Heart left ventricle (tissue), 13 donors: ENCODE data around the gene GAS2L3.
"Not testable (repeated sequence)": the region's sequence is repeated elsewhere in the genome, so short reads cannot be mapped to it uniquely, and the experiment has no call there.

Source experiments
- POLR2A ChIP-seq, 2 donors: fragments of 450-650 bp; IDR thresholded peaks; one replicate each; pipeline ENCODE4 v1.6.1; 2017; ENCODE audit warnings: antibody characterized with exemption in 2 of 2, mild to moderate bottlenecking in 2 of 2, moderate library complexity in 2 of 2
- TF ChIP-seq, protein P1 (sequence below), 12 donors: fragments of 200-600 bp; sonication (generic) in 4 of 12; IDR thresholded peaks; one replicate each; pipeline versions ENCODE4 v1.5.0 to v1.8.0; 2018 to 2022; ENCODE audit warnings: antibody characterized with exemption in 12 of 12, mild to moderate bottlenecking in 5 of 12
- donor health status: ischemic (EF 13 %, LVEDD 7.1; RV severe dilation, severe dysfunction).
- donor health status: DM: no; HTN: yes; CAD: no.
- donor health status: DM: no; HTN: no; CAD: no.
- donor health status: ischemic (EF 25% LVEDD 6.9; RV normal size, moderate dysfunction).
- donor health status: ischemic (EF 25% LVEDD 5.7; RV mildly dilated, moderate dysfunction).
- donor health status: ischemic (EF 35%, LVEDD 5.7; RV mildly dilated, moderate dysfunction).
- donor health status: nonischemic (EF 11% LVEDD 7.7; RV severe dilation, severe dysfunction).
- donor health status: DM: yes; HTN: yes; CAD: no.
- donor health status: PGD.
- donor health status: ischemic (EF 29% LVEDD 5.4; RV normal size, mild dysfunction).
- donor health status: nonischemic (EF 23%, LVEDD 6.1; RV moderate dilation, normal function).

DNA sequence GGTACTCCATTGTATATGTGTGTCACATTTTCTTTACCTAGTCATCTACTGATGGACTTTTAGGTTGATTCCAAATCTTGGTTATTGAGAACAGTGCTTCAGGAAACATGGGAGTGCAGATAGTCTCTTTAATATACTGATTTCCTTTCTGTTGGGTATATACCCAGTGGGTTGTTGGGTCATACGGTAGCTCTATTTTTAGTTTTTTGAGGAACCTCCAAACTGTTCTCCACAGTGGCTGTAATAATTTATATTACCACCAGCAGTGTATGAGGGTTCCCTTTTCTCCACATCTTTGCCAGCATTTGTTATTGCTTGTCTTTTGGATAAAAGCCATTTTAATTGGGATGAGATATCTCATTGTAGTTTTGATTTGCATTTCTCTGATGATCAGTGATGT is 29.5 kb downstream of the GAS2L3 start:
- TF ChIP-seq, protein P1, sequence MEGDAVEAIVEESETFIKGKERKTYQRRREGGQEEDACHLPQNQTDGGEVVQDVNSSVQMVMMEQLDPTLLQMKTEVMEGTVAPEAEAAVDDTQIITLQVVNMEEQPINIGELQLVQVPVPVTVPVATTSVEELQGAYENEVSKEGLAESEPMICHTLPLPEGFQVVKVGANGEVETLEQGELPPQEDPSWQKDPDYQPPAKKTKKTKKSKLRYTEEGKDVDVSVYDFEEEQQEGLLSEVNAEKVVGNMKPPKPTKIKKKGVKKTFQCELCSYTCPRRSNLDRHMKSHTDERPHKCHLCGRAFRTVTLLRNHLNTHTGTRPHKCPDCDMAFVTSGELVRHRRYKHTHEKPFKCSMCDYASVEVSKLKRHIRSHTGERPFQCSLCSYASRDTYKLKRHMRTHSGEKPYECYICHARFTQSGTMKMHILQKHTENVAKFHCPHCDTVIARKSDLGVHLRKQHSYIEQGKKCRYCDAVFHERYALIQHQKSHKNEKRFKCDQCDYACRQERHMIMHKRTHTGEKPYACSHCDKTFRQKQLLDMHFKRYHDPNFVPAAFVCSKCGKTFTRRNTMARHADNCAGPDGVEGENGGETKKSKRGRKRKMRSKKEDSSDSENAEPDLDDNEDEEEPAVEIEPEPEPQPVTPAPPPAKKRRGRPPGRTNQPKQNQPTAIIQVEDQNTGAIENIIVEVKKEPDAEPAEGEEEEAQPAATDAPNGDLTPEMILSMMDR (IDR thresholded peaks at IDR 0.05), result not testable (repeated sequence)
- not testable (repeated sequence) for TF ChIP-seq POLR2A (IDR thresholded peaks at IDR 0.05)
